Heart left ventricle (tissue), 13 donors: ENCODE data around the gene CTDSP2.

Experiments used
- POLR2A ChIP-seq, 2 donors: fragments of 450-650 bp; IDR thresholded peaks; one replicate each; pipeline ENCODE4 v1.6.1; 2017; ENCODE audit warnings: antibody characterized with exemption in 2 of 2, mild to moderate bottlenecking in 2 of 2, moderate library complexity in 2 of 2
- TF ChIP-seq, protein P1 (sequence below), 12 donors: fragments of 200-600 bp; sonication (generic) in 4 of 12; IDR thresholded peaks; one replicate each; pipeline versions ENCODE4 v1.5.0 to v1.8.0; 2018 to 2022; ENCODE audit warnings: antibody characterized with exemption in 12 of 12, mild to moderate bottlenecking in 5 of 12
- donor health status: ischemic (EF 13 %, LVEDD 7.1; RV severe dilation, severe dysfunction).
- donor health status: DM: no; HTN: yes; CAD: no.
- donor health status: DM: no; HTN: no; CAD: no.
- donor health status: ischemic (EF 25% LVEDD 6.9; RV normal size, moderate dysfunction).
- donor health status: ischemic (EF 25% LVEDD 5.7; RV mildly dilated, moderate dysfunction).
- donor health status: ischemic (EF 35%, LVEDD 5.7; RV mildly dilated, moderate dysfunction).
- donor health status: nonischemic (EF 11% LVEDD 7.7; RV severe dilation, severe dysfunction).
- donor health status: DM: yes; HTN: yes; CAD: no.
- donor health status: PGD.
- donor health status: ischemic (EF 29% LVEDD 5.4; RV normal size, mild dysfunction).
- donor health status: nonischemic (EF 23%, LVEDD 6.1; RV moderate dilation, normal function).

DNA sequence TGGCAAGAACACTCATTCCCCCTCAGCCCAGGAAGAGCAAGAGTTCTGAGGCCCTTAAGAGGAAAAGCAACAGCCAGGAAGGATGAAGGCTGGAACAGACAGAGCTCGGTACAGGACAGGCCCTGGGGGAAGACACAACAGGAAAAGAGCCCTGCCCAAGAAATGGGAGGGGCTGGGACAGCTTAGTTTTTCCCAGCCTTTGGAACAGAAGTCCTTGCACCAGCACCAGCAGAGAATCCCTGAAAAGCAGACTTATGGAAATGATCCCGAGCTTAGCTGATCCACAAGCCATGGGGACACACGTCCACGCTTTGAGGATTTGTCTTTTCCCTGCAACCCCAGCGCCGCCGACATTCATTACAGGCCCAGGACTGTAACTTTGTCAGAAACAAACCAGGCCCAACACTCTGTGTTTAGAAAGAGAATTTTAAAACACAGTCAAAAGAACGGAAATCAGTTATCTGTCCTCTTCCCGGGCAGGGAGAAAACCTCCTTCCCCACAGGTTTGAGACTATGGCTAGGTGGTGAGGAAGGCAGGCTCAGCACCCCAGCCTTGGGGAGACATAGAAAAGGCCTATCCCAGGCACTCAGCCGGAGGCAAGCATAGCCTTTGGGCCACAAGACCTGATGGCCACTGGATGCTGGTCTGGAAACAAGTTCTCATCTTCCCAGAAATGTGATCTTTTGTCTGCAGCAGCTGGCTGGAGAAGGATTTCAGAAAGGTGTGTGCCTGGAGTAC is 24.0 kb downstream of the CTDSP2 start:
- TF ChIP-seq, protein P1, sequence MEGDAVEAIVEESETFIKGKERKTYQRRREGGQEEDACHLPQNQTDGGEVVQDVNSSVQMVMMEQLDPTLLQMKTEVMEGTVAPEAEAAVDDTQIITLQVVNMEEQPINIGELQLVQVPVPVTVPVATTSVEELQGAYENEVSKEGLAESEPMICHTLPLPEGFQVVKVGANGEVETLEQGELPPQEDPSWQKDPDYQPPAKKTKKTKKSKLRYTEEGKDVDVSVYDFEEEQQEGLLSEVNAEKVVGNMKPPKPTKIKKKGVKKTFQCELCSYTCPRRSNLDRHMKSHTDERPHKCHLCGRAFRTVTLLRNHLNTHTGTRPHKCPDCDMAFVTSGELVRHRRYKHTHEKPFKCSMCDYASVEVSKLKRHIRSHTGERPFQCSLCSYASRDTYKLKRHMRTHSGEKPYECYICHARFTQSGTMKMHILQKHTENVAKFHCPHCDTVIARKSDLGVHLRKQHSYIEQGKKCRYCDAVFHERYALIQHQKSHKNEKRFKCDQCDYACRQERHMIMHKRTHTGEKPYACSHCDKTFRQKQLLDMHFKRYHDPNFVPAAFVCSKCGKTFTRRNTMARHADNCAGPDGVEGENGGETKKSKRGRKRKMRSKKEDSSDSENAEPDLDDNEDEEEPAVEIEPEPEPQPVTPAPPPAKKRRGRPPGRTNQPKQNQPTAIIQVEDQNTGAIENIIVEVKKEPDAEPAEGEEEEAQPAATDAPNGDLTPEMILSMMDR (IDR thresholded peaks at IDR 0.05), result no peak
- no peak for TF ChIP-seq POLR2A (IDR thresholded peaks at IDR 0.05)
